K562 (cell line): Measurements from ENCODE around the gene CENPP. TPM values are rescaled to one million over a fixed set of nuclear protein-coding genes. Genes with fewer than 3 reads are reported as not detected.

ENCODE experiments used
- CEBPB ChIP-seq: fragments of 450-650 bp; IDR thresholded peaks from 2 replicates; pipeline ENCODE4 v1.6.1; 2016; ENCODE audit warnings: missing genetic modification characterization, missing compliant biosample characterization
- ZNF23 ChIP-seq: fragments of 250-450 bp; sonication (Bioruptor Pico); IDR thresholded peaks from 2 replicates; pipeline ENCODE4 v1.4.0; 2020; ENCODE audit warnings: mild to moderate bottlenecking
- polyA plus RNA-seq, 8 experiments: library from polyadenylated mRNA; depleted of rRNA in 4 of 8; stranded (reverse) in 5 of 8; unstranded in 3 of 8; fragments of >200 nt; fragmentation: Nextera tagmentation in 2 of 8; fragmentation: Illumina TruSeq in 1 of 8; extraction: Ambion mirVana in 2 of 8; extraction: Trizol in 1 of 8; gene quantifications; 2 replicates each; pipeline versions ENCODE4 v1.2.1 to v1.2.3, GENCODE V29; 2011 to 2014; ENCODE audit warnings: inconsistent platforms in 1 of 8, missing spikeins in 1 of 8
- total RNA-seq, 7 experiments: library from RNA; depleted of rRNA in 6 of 7; stranded (reverse); fragments of >200 nt in 6 of 7; fragmentation: Illumina TruSeq in 2 of 7; extraction: Trizol in 2 of 7; gene quantifications; 2 replicates each; pipeline versions ENCODE4 v1.2.1 to v1.2.3, GENCODE V29; 2011 to 2021; ENCODE audit warnings: low replicate concordance in 1 of 7
- TF ChIP-seq, protein P1 (sequence below): fragments of 450-650 bp; IDR thresholded peaks from 2 replicates; pipeline ENCODE4 v1.6.1; 2016; ENCODE audit warnings: mild to moderate bottlenecking, moderate library complexity
- TF ChIP-seq, protein P2 (sequence below): fragments of 200-800 bp; sonication (Bioruptor generic); IDR thresholded peaks from 2 replicates; pipeline ENCODE4 v1.6.1; 2017; ENCODE audit warnings: missing genetic modification characterization, missing compliant biosample characterization

The CENPP gene
- total and polyA plus RNA-seq, 9 of the 15 experiments (the other 6 are each of a cell fraction or from before 2014, with no cell fraction given), result 8.0 to 28.5 (median 17.9) TPM

DNA sequence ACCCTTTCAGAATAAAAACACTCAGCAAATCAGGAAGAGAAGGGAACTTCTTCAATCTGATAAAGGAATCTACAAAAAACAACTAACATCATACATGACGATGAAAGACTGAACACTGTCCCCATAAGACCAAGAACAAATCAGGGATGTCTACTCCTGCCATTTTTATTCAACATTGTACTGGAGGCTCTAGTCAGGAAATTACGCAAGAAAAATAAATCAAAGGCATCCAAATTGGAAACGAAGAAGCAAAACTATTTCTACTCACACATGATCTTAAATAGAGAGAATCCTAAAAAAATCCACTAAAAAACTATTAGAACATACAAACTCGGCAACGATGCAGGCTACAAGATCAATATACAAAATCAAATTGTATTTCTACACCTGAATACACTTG, 301.9 kb downstream of the CENPP start (continued):
- TF ChIP-seq, protein P1, sequence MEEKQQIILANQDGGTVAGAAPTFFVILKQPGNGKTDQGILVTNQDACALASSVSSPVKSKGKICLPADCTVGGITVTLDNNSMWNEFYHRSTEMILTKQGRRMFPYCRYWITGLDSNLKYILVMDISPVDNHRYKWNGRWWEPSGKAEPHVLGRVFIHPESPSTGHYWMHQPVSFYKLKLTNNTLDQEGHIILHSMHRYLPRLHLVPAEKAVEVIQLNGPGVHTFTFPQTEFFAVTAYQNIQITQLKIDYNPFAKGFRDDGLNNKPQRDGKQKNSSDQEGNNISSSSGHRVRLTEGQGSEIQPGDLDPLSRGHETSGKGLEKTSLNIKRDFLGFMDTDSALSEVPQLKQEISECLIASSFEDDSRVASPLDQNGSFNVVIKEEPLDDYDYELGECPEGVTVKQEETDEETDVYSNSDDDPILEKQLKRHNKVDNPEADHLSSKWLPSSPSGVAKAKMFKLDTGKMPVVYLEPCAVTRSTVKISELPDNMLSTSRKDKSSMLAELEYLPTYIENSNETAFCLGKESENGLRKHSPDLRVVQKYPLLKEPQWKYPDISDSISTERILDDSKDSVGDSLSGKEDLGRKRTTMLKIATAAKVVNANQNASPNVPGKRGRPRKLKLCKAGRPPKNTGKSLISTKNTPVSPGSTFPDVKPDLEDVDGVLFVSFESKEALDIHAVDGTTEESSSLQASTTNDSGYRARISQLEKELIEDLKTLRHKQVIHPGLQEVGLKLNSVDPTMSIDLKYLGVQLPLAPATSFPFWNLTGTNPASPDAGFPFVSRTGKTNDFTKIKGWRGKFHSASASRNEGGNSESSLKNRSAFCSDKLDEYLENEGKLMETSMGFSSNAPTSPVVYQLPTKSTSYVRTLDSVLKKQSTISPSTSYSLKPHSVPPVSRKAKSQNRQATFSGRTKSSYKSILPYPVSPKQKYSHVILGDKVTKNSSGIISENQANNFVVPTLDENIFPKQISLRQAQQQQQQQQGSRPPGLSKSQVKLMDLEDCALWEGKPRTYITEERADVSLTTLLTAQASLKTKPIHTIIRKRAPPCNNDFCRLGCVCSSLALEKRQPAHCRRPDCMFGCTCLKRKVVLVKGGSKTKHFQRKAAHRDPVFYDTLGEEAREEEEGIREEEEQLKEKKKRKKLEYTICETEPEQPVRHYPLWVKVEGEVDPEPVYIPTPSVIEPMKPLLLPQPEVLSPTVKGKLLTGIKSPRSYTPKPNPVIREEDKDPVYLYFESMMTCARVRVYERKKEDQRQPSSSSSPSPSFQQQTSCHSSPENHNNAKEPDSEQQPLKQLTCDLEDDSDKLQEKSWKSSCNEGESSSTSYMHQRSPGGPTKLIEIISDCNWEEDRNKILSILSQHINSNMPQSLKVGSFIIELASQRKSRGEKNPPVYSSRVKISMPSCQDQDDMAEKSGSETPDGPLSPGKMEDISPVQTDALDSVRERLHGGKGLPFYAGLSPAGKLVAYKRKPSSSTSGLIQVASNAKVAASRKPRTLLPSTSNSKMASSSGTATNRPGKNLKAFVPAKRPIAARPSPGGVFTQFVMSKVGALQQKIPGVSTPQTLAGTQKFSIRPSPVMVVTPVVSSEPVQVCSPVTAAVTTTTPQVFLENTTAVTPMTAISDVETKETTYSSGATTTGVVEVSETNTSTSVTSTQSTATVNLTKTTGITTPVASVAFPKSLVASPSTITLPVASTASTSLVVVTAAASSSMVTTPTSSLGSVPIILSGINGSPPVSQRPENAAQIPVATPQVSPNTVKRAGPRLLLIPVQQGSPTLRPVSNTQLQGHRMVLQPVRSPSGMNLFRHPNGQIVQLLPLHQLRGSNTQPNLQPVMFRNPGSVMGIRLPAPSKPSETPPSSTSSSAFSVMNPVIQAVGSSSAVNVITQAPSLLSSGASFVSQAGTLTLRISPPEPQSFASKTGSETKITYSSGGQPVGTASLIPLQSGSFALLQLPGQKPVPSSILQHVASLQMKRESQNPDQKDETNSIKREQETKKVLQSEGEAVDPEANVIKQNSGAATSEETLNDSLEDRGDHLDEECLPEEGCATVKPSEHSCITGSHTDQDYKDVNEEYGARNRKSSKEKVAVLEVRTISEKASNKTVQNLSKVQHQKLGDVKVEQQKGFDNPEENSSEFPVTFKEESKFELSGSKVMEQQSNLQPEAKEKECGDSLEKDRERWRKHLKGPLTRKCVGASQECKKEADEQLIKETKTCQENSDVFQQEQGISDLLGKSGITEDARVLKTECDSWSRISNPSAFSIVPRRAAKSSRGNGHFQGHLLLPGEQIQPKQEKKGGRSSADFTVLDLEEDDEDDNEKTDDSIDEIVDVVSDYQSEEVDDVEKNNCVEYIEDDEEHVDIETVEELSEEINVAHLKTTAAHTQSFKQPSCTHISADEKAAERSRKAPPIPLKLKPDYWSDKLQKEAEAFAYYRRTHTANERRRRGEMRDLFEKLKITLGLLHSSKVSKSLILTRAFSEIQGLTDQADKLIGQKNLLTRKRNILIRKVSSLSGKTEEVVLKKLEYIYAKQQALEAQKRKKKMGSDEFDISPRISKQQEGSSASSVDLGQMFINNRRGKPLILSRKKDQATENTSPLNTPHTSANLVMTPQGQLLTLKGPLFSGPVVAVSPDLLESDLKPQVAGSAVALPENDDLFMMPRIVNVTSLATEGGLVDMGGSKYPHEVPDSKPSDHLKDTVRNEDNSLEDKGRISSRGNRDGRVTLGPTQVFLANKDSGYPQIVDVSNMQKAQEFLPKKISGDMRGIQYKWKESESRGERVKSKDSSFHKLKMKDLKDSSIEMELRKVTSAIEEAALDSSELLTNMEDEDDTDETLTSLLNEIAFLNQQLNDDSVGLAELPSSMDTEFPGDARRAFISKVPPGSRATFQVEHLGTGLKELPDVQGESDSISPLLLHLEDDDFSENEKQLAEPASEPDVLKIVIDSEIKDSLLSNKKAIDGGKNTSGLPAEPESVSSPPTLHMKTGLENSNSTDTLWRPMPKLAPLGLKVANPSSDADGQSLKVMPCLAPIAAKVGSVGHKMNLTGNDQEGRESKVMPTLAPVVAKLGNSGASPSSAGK, result no peak
- TF ChIP-seq ZNF23, result no peak
- 0 out of 2 replicates have a peak, but pooled peaks have one; percentile 27 for TF ChIP-seq CEBPB (tag)
- TF ChIP-seq, protein P2, sequence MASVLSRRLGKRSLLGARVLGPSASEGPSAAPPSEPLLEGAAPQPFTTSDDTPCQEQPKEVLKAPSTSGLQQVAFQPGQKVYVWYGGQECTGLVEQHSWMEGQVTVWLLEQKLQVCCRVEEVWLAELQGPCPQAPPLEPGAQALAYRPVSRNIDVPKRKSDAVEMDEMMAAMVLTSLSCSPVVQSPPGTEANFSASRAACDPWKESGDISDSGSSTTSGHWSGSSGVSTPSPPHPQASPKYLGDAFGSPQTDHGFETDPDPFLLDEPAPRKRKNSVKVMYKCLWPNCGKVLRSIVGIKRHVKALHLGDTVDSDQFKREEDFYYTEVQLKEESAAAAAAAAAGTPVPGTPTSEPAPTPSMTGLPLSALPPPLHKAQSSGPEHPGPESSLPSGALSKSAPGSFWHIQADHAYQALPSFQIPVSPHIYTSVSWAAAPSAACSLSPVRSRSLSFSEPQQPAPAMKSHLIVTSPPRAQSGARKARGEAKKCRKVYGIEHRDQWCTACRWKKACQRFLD, result no peak
